GM12801 (cell line): ENCODE data around the gene PTPRD.

Experiments used
- TF ChIP-seq, protein P1 (sequence below): IDR thresholded peaks from one replicate; pipeline ENCODE4 v1.5.1; 2011; ENCODE audit warnings: control low read depth; ENCODE audit not compliant: insufficient read length; ENCODE audit errors: extremely low read depth

Gene PTPRD

DNA sequence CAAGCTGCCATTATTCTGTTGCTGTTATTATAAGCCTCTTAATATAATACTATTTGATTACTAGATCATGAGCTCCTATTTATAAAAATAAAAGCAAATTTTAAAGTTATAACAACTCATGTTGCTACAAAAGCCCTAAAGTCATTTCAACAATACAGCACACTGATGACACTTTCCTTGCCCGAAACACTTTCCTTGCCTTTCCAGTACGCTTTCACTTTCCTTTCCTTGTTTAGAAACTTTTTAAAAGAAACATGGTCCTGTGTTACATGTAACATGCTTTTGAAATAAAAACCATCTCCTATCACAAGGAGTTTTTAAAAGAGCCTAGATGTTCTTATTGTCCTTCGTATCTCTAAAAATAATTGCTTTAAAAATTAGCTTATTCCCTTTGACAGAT is 688.4 kb downstream of the PTPRD start:
- TF ChIP-seq, protein P1, sequence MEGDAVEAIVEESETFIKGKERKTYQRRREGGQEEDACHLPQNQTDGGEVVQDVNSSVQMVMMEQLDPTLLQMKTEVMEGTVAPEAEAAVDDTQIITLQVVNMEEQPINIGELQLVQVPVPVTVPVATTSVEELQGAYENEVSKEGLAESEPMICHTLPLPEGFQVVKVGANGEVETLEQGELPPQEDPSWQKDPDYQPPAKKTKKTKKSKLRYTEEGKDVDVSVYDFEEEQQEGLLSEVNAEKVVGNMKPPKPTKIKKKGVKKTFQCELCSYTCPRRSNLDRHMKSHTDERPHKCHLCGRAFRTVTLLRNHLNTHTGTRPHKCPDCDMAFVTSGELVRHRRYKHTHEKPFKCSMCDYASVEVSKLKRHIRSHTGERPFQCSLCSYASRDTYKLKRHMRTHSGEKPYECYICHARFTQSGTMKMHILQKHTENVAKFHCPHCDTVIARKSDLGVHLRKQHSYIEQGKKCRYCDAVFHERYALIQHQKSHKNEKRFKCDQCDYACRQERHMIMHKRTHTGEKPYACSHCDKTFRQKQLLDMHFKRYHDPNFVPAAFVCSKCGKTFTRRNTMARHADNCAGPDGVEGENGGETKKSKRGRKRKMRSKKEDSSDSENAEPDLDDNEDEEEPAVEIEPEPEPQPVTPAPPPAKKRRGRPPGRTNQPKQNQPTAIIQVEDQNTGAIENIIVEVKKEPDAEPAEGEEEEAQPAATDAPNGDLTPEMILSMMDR = no peak

DNA sequence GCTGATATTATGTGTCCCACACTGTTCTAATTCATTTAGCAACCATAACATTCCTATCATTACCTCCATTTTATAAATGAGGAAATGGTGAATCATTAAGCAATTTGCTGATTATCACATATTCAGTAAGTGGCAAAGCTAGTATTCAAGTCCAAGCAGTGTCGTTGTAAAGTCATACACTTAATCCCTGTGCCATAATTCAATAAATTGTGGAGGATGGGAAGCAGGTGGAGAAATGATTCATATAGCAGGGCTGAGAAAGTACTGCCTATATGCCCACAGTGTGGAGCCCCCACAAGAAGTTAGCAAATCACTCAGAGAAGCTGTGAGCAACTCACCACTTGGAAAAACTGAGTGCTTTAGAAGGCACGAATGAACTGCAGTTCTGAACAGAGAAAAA is 691.0 kb downstream of the PTPRD start:
- TF ChIP-seq, protein P1 = no peak

DNA sequence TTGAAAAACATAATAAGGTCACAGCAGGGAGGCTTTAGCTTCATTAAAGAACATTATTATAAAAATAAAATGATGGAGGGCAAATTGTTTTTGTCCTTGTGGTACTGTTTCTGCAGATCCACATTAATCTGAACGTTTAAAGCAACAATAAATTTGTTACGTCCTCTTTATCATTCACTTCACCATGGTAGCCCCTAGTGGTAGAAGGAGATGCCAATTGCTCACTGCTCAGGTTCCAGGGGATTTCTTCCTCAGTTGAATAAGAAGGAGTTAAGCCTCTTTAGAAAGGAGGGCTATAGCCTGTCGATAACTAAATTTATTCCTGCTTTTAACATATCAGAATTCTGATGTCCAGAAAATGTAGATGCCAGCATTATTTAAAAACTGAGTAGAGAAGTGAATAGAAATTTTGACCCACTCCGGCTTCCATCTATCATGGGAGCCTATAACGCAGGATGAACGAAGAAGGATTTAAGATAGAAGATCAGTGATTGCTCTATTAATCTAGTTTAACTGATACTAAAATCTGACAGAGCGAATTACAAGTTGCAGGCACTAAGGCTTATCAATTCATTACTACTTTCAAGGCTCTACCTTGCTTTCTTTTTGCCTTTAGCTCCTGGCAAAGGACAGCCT is 692.3 kb downstream of the PTPRD start:
- TF ChIP-seq, protein P1 = no peak

DNA sequence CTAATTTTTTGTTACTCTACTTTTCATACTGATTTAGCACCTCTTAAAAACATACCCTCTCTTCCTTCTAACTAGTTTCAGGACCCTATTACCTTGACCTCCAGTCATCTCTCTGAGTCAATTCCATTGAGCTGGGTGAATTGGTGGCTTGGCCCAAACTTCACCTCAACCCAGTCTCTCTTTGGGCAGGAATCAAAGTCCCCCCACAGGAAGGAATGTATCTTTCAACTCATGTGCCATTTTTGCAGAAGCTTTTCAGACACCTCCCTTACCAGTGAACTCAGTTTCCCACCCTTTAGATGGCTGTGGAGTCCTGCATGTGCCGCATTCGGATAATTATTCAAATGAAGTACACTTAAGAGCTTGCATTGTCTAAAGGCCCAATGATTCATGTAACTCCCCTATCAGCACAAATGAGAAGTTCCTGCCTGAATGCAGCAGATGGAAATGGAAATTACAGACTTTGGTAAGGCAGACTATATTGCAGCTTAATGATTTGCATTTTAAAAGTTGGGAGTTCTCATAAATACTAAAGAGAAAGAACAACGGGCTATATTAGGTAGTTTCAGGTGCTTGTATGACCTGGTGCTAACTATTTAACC is 693.5 kb downstream of the PTPRD start:
- TF ChIP-seq, protein P1 = no peak

DNA sequence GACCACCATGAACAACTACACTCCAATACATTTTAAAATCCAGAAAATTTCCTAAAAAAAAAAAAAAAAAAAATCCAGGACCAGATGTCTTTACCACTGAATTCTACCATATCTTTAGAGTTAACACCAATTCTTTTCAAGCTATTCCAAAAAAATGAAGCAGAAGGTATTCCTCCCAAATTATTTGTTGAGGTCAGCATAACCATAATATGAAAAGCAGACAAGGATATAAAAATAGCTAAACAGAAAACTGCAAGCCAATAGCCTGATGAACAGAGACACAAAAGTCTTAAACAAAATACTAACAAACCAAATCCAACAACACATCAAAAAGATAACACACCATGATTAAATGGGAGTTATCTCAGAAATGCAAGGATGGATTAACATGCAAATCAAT is 695.4 kb downstream of the PTPRD start:
- TF ChIP-seq, protein P1 = no peak

DNA sequence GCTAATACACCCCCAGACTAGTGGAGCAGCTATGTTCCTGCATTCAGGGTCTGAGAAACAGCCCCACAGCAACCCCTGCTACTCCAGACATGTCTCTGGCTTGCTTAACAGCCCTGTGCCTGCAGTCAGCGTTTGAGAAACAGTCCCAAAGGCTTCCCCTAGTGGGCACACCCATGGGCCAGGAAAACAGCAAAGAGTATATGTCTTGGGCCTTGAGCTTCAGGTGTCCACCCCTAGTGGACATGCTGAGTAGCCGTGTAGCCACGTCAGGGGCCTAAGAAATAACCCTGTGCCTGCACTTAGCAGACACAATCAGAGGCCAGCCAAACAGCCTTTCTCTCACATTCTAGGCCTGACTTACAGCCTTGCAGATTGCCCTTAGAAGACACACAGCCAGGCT is 698.6 kb downstream of the PTPRD start:
- TF ChIP-seq, protein P1 = no peak

DNA sequence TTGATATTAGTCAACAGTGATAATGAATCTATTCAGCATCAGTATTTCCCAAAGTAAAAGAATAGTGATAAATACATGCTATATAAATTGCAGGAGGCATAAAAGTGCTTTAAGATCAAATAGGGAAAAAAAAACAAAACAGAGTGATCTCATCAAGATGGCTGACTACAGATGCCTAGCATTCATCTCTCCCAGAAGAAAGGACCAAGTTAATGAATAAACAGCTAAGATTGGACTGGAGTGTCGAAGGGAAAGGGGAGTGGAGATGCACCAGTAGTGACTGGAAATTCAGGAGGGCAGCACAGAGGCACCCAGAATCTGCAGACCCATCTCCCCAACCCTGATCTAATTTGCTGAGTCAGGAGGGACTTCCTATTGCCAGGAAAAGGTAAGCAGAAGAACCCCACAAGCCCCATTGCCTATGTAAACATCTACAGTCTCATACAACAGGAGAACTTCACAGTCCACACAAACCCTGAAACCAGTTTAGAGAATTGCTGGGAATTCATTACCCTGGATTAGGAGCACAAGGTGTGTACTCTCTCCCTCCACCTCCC is 699.4 kb downstream of the PTPRD start:
- TF ChIP-seq, protein P1 = no peak
